ACHN (cell line): ENCODE data around the gene HCN3.
A peak's percentile ranks its signal among the peaks of the same experiment; 100 is the strongest.
"Not testable (repeated sequence)": the region's sequence is repeated elsewhere in the genome, so short reads cannot be mapped to it uniquely, and the experiment has no call there.

Experiments
- DNase-seq: peaks from one replicate; pipeline ENCODE4 v3.0.0-alpha.2; 2015
- in situ Hi-C: cut with HindIII; loops from 2 replicates; pipeline ENCODE4 v1.10.0; 2017; ENCODE audit warnings: low sequenced_read_pairs, low pct_ligation_motif_present, low pct_unique_long_range_greater_than_20kb

Gene HCN3

DNA sequence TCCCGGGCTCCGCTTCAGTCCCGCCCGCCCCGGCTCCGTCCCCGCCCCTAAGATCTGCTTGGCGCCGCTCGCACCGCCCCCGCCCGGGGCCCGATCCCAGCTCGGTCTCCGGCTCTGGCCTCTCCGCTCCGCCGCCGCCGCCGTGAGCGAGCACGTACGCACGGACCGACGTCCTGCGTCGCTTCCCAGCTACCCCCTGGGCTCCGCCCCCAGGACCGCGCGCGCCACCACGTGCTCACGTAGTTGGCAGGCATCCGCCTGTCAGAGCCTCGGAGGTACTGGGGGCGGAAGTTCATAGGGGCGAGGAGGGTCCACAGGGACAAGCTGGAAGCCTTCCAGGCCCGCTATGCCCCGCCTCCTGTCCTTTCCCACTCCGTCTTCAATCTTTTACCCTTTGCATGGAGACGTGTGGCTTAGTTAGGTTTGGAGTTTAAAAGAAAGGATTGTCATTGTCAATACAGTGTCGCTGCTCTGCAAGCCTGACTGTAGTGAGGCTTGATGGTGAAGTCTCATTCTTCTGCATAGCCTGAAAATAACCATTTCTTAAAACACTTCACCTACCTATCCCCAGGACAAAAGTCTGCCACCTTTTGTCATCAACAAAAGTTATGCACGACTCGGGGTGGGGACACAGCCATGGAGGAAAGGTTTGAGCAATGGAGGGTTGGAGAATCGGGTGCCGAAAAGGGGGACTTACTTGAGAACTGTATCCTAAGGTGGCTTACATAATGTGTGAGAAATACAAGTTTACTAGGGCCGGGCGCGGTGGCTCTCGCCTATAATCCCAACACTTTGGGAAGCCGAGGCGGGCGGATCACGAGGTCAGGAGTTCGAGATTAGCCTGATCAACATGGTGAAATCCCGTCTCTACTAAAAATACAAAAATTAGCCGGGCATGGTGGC, 3.7 kb upstream of the HCN3 start, which contains the start of gene CLK2:
CLK2 (minus strand) TSS at position 162 of the 903 bp plus-strand sequence. CDS start 2,527 bp downstream, outside the sequence.
- peak; percentile 94 for DNase-seq
- in situ Hi-C loops: loop anchor here (5.0 kb wide), 1 partner anchor 49 kb away; the partner anchor contains the start of gene RUSC1

DNA sequence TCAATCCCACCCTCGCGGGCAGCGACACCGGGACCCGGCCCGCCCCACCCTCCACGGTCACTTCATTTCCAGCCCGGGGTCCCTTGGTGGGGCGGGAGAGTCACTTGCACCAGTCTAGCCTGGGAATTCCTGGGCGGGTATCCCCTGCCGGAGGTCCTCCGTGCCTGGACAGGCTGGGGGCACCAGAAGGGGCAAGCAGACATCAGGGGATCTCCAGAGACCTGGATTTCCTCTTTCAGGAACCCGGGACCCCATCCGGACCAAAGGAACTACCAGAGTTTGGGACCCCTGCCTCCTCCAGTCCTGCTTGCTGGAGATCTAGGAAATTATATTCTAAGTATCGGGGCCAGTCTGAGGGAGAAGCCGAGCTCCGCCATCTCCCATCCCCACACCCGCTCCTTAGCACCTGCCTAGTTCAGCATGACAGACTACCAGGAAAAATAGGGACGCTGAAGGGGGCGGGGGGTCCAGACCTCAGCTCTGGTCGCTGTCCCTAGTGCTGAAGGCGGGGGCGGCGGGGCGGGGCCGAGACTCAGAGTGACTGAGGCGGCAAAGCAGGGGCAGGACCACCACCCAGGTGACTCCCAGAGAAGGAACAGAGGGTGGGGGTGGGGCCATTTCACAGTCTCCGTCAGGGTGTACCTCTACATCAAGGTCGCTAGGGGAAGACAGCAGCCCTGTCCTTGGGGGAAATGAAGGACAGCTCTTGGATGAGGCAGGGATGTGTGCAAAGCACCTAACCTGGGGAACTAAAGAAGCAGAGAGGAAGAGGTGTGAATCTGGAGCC, 832 bp downstream of the HCN3 start:
- in situ Hi-C loops: no loop called here
- peak; percentile 62 for DNase-seq

DNA sequence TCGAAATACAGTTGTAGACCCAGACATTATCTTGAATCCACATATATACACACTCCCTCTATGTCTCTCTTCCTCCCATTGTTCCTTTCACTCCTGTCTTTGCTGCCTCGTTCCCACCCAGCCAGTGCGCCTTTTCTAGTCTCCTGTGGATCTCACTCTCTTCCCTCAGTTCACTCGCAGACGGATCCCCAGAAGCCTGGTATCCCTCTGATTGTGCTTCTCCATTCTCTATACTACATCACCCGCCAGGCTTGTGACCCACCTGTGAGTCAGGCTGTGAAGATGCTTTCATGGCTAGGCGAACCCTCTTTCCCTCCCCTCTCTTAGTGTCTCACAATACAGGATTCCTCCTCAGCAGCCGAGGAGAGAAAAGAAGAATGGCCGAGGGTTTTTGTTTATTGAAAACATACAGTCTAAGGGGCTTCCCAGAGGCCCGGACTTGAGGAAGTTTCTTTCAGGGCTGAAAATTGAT, 1.5 kb downstream of the HCN3 start:
- in situ Hi-C loops: no loop called here
- peak; percentile 8 for DNase-seq

DNA sequence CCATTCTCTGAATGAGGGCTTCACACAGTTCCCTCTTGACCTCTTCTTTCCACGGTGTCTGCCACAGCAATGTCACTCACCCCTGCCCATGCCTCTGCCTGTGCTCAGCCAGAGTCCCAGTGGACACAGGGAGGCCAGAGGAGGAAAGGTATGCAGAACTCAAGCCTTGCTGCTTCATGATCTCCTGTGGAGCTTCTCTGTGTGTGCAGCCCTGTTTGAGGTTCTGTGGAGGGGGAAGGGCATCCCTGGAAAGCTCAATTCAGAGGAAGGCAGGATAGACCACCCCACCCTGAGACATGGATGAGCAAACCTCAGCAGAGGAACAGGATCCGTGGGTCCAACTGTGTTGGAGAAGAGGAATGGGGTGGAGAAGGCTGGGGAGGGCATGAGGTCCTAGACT, 2.0 kb downstream of the HCN3 start:
- DNase-seq: no peak
- in situ Hi-C loops: no loop called here

DNA sequence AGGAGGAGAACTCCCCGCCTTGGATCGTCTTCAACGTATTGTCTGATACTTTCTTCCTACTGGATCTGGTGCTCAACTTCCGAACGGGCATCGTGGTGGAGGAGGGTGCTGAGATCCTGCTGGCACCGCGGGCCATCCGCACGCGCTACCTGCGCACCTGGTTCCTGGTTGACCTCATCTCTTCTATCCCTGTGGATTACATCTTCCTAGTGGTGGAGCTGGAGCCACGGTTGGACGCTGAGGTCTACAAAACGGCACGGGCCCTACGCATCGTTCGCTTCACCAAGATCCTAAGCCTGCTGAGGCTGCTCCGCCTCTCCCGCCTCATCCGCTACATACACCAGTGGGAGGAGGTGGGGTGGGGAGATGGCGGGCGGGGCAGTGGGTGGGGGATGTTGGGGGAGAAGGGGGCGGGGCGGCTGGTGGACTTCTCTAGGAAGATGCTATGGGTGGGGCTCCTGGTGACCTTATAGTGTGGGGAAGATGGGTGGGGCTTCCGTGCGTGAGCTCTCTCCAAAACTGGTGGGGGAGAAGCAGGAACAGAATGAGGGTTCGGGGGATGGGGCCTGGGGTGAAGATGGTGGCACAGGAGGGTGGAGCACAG, 5.3 kb downstream of the HCN3 start:
- DNase-seq: no peak
- in situ Hi-C loops: no loop called here

DNA sequence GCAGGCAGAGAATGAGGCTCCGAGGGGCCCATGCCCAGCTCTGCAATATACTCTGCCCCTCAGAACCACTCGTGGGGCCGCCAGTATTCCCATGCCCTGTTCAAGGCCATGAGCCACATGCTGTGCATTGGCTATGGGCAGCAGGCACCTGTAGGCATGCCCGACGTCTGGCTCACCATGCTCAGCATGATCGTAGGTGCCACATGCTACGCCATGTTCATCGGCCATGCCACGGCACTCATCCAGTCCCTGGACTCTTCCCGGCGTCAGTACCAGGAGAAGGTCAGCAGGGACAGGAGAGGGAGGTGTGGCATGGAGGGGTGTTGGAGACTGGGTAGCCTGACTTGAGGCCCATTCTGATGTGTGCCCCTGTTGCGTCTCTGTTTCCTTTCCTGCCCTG, 7.2 kb downstream of the HCN3 start:
- in situ Hi-C loops: no loop called here
- DNase-seq: no peak

DNA sequence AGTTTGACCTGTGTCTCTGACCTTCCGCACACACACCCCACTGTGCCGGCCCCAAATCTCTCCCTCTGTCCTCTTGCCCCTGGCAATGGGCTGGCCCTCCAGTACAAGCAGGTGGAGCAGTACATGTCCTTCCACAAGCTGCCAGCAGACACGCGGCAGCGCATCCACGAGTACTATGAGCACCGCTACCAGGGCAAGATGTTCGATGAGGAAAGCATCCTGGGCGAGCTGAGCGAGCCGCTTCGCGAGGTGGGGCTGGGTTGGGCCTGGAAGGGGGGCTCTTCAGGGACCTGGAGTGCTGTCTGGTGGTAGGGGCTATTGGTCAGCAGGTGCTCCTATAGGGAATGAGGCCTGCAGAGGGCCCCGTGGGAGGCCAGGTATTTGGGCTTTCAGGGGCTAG, 7.8 kb downstream of the HCN3 start:
- no peak for DNase-seq
- in situ Hi-C loops: no loop called here

DNA sequence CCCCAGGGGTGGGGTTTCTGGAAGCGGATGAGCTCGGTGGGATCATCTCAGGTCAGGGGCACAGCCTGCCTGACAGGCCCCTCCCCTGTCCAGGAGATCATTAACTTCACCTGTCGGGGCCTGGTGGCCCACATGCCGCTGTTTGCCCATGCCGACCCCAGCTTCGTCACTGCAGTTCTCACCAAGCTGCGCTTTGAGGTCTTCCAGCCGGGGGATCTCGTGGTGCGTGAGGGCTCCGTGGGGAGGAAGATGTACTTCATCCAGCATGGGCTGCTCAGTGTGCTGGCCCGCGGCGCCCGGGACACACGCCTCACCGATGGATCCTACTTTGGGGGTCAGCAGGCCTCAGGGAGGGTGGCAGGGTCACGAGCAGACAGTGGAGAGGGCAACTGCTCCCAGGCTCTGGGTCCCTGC, 8.4 kb downstream of the HCN3 start:
- in situ Hi-C loops: no loop called here
- no peak for DNase-seq

DNA sequence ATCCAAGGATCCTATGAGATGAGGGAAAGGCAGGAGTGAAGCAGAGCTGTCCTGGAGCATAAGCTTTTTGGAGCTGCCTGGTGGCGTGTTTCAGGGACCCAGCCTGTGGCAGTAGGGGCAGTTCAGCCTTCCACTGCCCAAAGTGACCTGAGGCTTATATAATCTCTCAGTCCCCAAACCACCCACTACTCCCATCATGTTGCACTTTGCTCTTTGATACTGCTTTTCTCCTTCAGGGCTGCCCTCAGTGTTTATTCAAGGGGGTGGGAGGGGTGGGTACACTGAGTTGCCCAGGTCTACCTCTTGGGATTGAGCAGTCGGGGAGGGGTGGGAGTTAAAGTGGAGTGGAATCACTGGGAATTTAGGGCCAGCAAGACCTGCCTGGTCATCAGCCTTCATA, 9.3 kb downstream of the HCN3 start:
- DNase-seq: no peak
- in situ Hi-C loops: no loop called here

DNA sequence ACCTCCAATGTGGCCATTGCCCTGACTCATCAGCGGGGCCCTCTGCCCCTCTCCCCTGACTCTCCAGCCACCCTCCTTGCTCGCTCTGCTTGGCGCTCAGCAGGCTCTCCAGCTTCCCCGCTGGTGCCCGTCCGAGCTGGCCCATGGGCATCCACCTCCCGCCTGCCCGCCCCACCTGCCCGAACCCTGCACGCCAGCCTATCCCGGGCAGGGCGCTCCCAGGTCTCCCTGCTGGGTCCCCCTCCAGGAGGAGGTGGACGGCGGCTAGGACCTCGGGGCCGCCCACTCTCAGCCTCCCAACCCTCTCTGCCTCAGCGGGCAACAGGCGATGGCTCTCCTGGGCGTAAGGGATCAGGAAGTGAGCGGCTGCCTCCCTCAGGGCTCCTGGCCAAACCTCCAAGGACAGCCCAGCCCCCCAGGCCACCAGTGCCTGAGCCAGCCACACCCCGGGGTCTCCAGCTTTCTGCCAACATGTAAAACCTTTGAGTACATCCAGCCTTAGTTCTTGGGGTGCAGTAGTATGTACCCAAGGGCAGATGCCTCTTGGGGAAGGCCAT, 10.8 kb downstream of the HCN3 start:
- no peak for DNase-seq
- in situ Hi-C loops: no loop called here

DNA sequence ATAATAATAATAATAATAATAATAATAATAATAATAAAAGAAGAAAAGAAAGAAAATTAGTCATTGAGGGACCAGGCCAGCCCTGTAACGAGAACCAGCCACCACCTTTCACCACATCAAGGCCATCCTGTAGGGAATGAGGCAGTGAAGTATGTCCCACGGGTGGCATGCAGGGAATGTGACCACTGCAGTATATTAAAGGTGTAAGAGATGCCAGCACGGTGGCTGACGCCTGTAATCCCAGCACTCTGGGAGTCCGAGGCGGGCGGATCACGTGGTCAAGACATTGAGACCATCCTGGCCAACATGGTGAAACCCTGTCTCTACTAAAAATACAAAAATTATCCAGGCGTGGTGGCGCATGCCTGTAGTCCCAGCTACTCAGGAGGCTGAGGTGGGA, 13.7 kb downstream of the HCN3 start:
- in situ Hi-C loops, DNase-seq: not testable (repeated sequence)

DNA sequence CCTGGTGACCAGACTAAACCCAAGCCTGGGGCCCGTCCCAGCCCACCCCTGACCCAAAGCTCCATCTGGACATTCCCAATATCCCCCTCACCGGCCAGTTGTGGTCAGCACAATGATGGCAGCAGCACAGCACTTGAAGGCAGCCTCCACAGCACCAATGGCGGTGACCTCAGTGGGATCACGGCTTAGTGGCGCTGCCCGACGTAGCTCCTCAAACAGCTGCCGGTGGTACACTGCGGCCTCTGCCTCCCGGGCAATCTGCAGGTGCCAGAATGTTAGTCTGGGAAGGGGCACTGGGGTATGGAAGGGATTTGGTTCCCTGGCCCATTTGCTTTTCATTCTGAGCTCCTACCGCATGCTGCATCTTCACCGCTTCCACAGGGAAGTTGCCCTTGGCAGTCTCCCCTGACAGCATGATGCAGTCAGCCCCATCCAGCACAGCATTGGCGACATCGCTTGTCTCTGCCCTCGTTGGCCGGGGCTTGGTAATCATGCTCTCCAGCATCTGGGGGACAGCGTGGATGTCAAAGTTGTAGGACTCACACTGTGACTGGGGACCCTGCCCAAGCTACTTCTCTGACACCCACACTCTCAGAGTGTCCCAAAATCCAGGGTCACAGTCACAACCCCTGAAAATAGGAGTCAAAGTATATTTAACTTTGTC, 16.0 kb downstream of the HCN3 start:
- in situ Hi-C loops: no loop called here
- no peak for DNase-seq

DNA sequence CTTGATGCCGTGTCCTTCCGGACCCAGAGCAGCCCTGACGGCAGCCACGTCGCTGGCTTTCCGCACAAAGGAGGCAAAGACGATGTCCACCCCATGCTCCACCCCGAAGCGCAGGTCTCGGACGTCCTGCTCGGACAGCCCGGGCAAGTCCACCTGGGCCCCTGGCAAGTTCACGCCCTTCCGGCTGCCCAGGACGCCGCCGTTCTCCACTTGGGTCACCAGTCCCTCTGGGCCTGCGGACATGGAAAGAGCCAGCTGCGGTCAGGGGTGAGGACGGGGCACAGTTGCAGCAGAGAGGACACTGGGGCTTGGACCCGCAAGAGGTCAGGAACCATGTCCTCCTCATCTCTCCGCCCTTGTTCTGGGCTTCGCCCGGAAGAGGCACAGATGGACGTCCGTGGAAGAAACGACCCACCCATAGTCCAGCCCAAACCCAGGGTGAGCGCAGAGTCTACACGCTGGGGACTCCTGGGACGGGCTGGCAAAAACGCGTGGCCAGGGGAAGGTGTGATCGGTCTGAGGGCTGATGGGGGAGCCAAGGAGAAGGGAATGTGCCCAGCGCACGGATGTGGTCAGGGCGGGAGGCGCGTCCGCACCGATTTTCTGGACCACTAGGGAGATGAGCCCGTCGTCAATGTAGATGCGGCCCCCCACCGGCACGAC, 17.4 kb downstream of the HCN3 start:
- DNase-seq: no peak
- in situ Hi-C loops: no loop called here

DNA sequence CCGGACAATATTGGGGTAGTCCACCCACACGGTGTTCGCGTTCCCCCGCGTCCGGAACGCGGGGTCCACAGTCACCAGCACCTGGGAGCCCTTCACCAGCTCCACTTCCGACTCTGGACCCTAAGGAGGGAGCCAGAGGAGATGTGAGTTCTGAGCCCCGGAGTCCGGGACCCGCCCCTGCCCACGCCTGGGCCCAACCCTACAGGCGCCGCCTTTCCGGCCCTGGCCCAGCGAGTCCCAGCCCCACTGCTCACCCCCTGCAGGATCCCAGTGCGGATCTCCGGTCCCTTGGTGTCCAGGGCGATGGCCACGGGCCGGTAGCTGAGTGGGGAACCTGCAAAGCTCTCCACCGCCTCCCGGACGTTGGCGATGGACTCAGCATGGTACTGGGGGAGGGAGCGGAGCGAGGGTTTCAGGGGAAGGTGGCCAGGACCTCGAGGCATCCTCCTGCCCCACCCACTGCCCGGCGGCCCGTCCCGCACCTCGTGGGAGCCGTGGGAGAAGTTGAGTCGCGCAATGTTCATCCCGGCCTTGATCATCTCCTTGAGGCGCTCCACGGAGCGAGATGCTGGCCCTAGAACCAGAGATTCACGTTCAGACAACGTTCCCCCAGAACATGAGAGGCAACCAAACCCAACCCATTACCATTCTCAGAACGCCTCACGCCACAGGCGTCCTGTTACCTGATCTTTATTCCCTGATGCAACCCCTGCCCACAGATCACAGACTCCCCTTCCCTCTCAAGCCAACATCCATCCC, 18.1 kb downstream of the HCN3 start:
- in situ Hi-C loops: no loop called here
- DNase-seq: no peak

DNA sequence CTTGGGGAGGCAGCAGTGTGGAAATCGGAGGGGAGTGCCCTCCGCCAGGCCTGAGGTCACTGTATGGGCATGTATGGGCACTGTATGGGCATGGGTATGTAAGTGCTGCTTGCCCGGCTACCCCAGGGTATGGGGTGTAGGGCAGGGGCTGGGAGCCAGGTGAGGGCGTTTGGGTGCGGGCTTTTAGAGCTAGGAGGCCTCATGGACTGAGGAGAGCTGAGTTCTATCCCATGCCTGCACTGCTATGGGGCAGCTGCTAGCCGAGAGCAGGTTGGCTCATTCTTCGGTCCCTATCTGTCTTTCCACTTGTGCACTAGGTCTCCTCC, 18.6 kb downstream of the HCN3 start:
- in situ Hi-C loops: no loop called here
- no peak for DNase-seq

DNA sequence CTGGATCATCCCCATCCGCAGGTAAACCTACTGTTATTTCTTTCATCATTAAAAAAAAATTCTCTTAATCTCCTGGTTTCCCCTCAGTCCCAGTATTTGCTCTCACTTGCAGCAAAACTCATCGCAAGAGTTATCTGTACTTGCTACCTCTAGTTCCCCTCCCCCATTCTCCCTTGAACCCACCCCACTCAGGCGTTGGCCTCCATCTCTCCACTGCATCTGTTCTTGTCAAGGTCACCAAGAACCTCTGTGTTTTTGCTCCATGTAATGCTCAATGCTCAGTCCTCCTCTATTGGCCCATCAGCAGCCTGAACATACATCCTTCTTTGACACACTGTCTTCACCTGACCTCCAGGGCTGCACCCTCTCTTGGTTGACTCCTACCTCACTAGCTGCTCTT, 19.4 kb downstream of the HCN3 start:
- in situ Hi-C loops: no loop called here
- DNase-seq: no peak

DNA sequence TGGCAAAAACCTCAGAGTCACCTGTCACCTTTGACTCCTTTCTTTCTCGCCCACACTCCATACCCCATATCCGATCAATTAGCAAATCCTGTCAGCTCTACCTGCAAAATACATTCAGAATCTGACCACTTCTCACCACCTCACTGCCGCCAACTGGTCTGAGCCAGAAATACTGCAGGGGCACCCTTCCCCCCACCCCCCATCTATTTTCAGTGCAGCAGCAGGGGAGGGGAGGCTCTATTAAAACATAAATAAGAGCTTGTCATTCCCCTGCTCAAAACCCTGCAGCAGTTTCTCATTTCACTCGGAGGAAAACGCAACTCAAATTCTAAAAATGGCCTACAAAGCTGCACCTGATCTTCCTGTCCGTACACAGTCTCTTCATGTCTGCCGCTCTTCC, 20.1 kb downstream of the HCN3 start:
- in situ Hi-C loops: no loop called here
- no peak for DNase-seq
